ENCODE results near the gene MATN4. TPM values are rescaled to one million over a fixed set of nuclear protein-coding genes. Genes with fewer than 3 reads are reported as not detected.

Gene MATN4
- total and polyA plus RNA-seq, 2 of the 13 experiments (the other 11 are each of a cell fraction or from before 2014, with no cell fraction given), result not detected

DNA sequence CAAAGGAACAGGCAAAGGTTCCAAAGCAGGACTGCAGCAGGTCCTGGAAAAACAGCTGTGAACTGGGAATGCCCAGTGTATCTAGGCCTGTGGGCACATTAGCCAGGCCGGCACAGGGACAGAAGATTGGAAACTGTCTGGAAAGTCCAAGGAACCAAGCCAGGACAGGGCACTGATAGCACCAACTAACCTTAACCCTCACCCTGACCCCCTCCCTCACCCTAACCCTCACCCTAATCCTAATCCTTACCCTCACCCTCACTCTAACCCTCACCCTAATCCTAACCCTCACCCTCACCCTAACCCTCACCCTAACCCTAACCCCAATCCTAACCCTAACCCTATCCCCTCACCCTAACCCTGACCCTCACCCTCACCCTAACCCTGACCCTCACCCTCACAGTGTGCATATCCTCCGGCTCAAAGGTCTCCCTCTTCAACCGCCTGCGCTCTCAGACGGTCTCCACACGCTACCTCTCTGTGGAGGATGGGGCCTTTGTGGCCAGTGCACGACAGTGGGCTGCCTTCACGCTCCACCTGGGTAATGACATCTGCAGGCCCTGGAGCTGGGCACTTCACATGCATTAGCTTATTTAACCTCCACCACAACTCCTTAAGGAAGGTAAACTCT is 5.1 kb upstream of the MATN4 start:
- no peak overlapping the region for H2AFZ ChIP-seq (ENCODE audit: low read length)
- TF ChIP-seq NFYC (CRISPR knock-in tag; IDR thresholded peaks at IDR 0.05) (no peak), ZNF724P (CRISPR knock-in tag; IDR thresholded peaks at IDR 0.05; ENCODE audit: borderline replicate concordance) (no peak), HNRNPK (IDR thresholded peaks at IDR 0.05; ENCODE audit: low read depth, low read length, poor library complexity, severe bottlenecking) (peak; percentile 84), IKZF1 (IDR thresholded peaks at IDR 0.05) (0 out of 2 replicates have a peak, but pooled peaks have one; percentile 32), PCBP2 (optimal IDR thresholded peaks at IDR 0.05; ENCODE audit: low read depth, low read length, poor library complexity, severe bottlenecking) (peak; percentile 100), ZNF577 (CRISPR knock-in tag; IDR thresholded peaks at IDR 0.05; ENCODE audit: borderline replicate concordance, low read depth) (no peak), ZNF274 (CRISPR knock-in tag; IDR thresholded peaks at IDR 0.05) (no peak), ZNF282 (IDR thresholded peaks at IDR 0.05; ENCODE audit: partially characterized antibody) (peak; percentile 14), NR2F2 (IDR thresholded peaks at IDR 0.05; ENCODE audit: borderline replicate concordance, low read depth) (0 out of 2 replicates have a peak, but pooled peaks have one; percentile 25)
- ChIA-PET CTCF (ENCODE audit: low intra/inter-chr PET ratio, low total read pairs) (no interaction called here), POLR2A (no interaction called here)
- H3K27ac ChIP-seq (ENCODE audit: extremely low read length, insufficient read depth, low read length), result no peak overlapping the region
- H3K9me3 ChIP-seq (ENCODE audit: low read length), result no peaks in the 10 kb centered on the region
- ATAC-seq, result peak; percentile 18; the same call in 1 of the 3 replicates
- H3K9ac ChIP-seq (ENCODE audit: insufficient read depth, low read depth, low read length), result no peak overlapping the region
- H3K27me3 ChIP-seq (ENCODE audit: control insufficient read depth in 1 of 2, insufficient read depth in 2 of 2, low read length in 2 of 2), result peaks cover 5 to 58% of the 10 kb centered on the region in 2 experiments; a peak in 4 of 5 replicates
- peaks cover 7% of the 10 kb centered on the region for H3K4me1 ChIP-seq (ENCODE audit: insufficient read depth, low read length)
- no peak for DNase-seq (ENCODE audit: low spot score)
- H3K4me2 ChIP-seq (ENCODE audit: low read depth, low read length), result no peak overlapping the region
- H3K36me3 ChIP-seq (replicated peaks in 1 of 2; ENCODE audit: control insufficient read depth in 1 of 2, insufficient read depth in 2 of 2, low read length in 2 of 2), result no peaks in the 10 kb centered on the region
- in situ Hi-C loops (cut with HindIII; ENCODE audit: extremely low pct_ligation_motif_present, low pct_unique_long_range_greater_than_20kb) (no loop called here), intact Hi-C loops (cut with micrococcal nuclease; ENCODE audit: unreplicated experiment) (no loop called here)
- H3K79me2 ChIP-seq (ENCODE audit: insufficient read depth, low read length), result no peaks in the 10 kb centered on the region
- H4K20me1 ChIP-seq (ENCODE audit: insufficient read depth, low read length), result no peaks in the 10 kb centered on the region
- H3K4me3 ChIP-seq (replicated peaks in 1 of 3; ENCODE audit: insufficient read depth in 1 of 3, low read depth in 2 of 3, low read length in 3 of 3), result no peak overlapping the region
- WGBS (ENCODE audit: low lambda C conversion rate), result 16% methylated on average over 8 of the region's 8 CpGs
- BruUV-seq (replicated peaks), result no TSS peak
- no peak for FAIRE-seq
